ENCODE measurements around the gene FAM186B.

DNA sequence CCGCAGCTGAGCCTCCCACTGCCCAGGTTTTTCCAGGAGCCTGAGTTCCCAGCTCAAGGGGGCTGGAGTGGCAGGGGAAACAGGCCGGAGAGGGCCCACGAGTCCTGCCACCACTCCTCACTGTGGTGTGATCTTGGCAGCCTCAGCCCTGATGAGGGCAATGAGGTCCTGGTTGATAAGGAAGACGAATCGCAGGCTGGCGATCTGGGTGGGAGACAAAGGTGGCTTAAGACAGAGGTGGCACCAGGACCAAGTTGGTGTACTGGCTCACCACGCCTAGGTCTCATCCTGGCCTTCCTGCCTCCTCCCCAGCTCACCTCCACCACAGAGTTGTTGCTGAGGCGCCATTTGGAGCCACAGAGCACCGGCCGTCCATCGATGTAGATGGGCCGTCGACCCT, 46.9 kb downstream of the FAM186B start:
- no peak for TF ChIP-seq GABPA (IDR thresholded peaks at IDR 0.05; ENCODE audit: low read depth)
- TF ChIP-seq YY1 (IDR thresholded peaks at IDR 0.05; ENCODE audit: low read depth), result no peak
- TF ChIP-seq, protein P1, sequence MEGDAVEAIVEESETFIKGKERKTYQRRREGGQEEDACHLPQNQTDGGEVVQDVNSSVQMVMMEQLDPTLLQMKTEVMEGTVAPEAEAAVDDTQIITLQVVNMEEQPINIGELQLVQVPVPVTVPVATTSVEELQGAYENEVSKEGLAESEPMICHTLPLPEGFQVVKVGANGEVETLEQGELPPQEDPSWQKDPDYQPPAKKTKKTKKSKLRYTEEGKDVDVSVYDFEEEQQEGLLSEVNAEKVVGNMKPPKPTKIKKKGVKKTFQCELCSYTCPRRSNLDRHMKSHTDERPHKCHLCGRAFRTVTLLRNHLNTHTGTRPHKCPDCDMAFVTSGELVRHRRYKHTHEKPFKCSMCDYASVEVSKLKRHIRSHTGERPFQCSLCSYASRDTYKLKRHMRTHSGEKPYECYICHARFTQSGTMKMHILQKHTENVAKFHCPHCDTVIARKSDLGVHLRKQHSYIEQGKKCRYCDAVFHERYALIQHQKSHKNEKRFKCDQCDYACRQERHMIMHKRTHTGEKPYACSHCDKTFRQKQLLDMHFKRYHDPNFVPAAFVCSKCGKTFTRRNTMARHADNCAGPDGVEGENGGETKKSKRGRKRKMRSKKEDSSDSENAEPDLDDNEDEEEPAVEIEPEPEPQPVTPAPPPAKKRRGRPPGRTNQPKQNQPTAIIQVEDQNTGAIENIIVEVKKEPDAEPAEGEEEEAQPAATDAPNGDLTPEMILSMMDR (IDR thresholded peaks at IDR 0.05), result no peak
- TF ChIP-seq EP300 (IDR thresholded peaks at IDR 0.05; ENCODE audit: borderline replicate concordance in 1 of 2, low read depth in 1 of 2, low read length in 1 of 2), result no peak
- no peak for TF ChIP-seq TAF1 (IDR thresholded peaks at IDR 0.05; ENCODE audit: borderline replicate concordance, low read depth, low read length)
- no peak for TF ChIP-seq JUND (IDR thresholded peaks at IDR 0.05)
- TF ChIP-seq, protein P2, sequence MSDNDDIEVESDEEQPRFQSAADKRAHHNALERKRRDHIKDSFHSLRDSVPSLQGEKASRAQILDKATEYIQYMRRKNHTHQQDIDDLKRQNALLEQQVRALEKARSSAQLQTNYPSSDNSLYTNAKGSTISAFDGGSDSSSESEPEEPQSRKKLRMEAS (IDR thresholded peaks at IDR 0.05; ENCODE audit: low read depth), result no peak
- no peak for TF ChIP-seq SMC3 (IDR thresholded peaks at IDR 0.05; ENCODE audit: low read depth, low read length)
- TF ChIP-seq EZH2phosphoT487 (IDR thresholded peaks at IDR 0.05; ENCODE audit: borderline replicate concordance, low read depth), result no peak
- TF ChIP-seq RCOR1 (IDR thresholded peaks at IDR 0.05; ENCODE audit: low read length), result no peak
- TF ChIP-seq POLR2AphosphoS5 (IDR thresholded peaks at IDR 0.05; ENCODE audit: low read depth, low read length), result no peak
